HCT116 (cell line): ENCODE data around the gene IL17C. TPM values are rescaled to one million over a fixed set of nuclear protein-coding genes. Genes with fewer than 3 reads are reported as not detected.

Source experiments
- ATAC-seq: fragments of 200-7000 bp; cut with Tn5 transposase; 2 replicates; pipeline ENCODE4 v1.9.1; 2020; ENCODE audit warnings: mild to moderate bottlenecking, moderate library complexity
- BruUV-seq: library from RNA; stranded (reverse); fragments of 400-500 nt; replicated peaks from 2 replicates; lab custom pipeline; 2021; lab: Mats Ljungman, UMichigan
- CTCF ChIA-PET: fragments of 300-600 bp; sonication (Branson Sonifier 250); formaldehyde crosslinking; loops from one replicate; lab custom pipeline; 2021; ENCODE audit warnings: antibody characterized with exemption; lab: Charles Lee
- POLR2A ChIA-PET: fragments of 300-600, 350-600 bp; sonication (Branson Sonifier 250); formaldehyde crosslinking; loops from one replicate; lab custom pipeline; 2021; ENCODE audit warnings: antibody characterized with exemption; lab: Charles Lee
- RAD21 ChIA-PET, 2 experiments: fragments of 300-600 bp; sonication (Branson Sonifier 250); formaldehyde crosslinking; loops; one replicate each; lab custom pipeline; 2023; ENCODE audit warnings: low total read pairs in 2 of 2; ENCODE audit not compliant: uncharacterized antibody in 2 of 2, unreplicated experiment in 2 of 2, low non-redundant PET in 1 of 2; lab: Charles Lee
- DNase-seq: peaks from one replicate; pipeline ENCODE4 v3.0.0-alpha.2; 2010; ENCODE audit warnings: low read depth, low spot score
- H2AFZ ChIP-seq: fragments of 200-600 bp; shearing (Covaris generic), sonication (generic); 2 replicates; pipeline ENCODE4 v1.6.1; 2017; ENCODE audit warnings: low read depth, mixed run types, mixed read lengths, antibody characterized with exemption, low read length; ENCODE audit not compliant: poor library complexity, severe bottlenecking
- H3K27ac ChIP-seq: 2 replicates; pipeline ENCODE4 v1.5.1; 2012; ENCODE audit warnings: low read depth, low read length
- H3K27me3 ChIP-seq: fragments of 200-600 bp; sonication (generic); 2 replicates; pipeline ENCODE4 v1.6.1; 2016; ENCODE audit warnings: mixed run types, low read length, mixed read lengths; ENCODE audit not compliant: insufficient read depth
- H3K36me3 ChIP-seq, 2 experiments: fragments of 200-500 bp in 1 of 2; fragments of 200-600 bp in 1 of 2; sonication (Bioruptor generic) in 1 of 2; sonication (generic) in 1 of 2; 2 replicates each; pipeline versions ENCODE4 v1.5.1 to v1.6.1; 2014 to 2016; ENCODE audit warnings: low read length in 2 of 2, inconsistent platforms in 1 of 2, mixed read lengths in 1 of 2, mixed run types in 1 of 2; ENCODE audit not compliant: insufficient read depth in 2 of 2, control insufficient read depth in 1 of 2
- H3K4me1 ChIP-seq, 2 experiments: fragments of 200-600 bp in 1 of 2; sonication (generic) in 1 of 2; 2 replicates each; pipeline versions ENCODE4 v1.5.1 to v1.6.1; 2012 to 2017; ENCODE audit warnings: low read length in 2 of 2, inconsistent platforms in 1 of 2, mild to moderate bottlenecking in 1 of 2, mixed read lengths in 1 of 2, mixed run types in 1 of 2, moderate library complexity in 1 of 2; ENCODE audit not compliant: insufficient read depth in 2 of 2, control insufficient read depth in 1 of 2
- H3K4me2 ChIP-seq: fragments of 200-600 bp; sonication (generic); 2 replicates; pipeline ENCODE4 v1.6.1; 2017; ENCODE audit warnings: mixed run types, low read length, mixed read lengths
- H3K4me3 ChIP-seq, 2 experiments: fragments of 200-600 bp in 1 of 2; sonication (generic) in 1 of 2; replicated peaks in 1 of 2; 2 replicates each; pipeline ENCODE4 v1.5.1; 2011 to 2016; ENCODE audit warnings: low read length in 2 of 2, control low read depth in 1 of 2, low read depth in 1 of 2, mild to moderate bottlenecking in 1 of 2, mixed read lengths in 1 of 2, mixed run types in 1 of 2
- H3K79me2 ChIP-seq: fragments of 200-600 bp; sonication (generic); 2 replicates; pipeline ENCODE4 v1.6.1; 2017; ENCODE audit warnings: mild to moderate bottlenecking, mixed run types, low read length, moderate library complexity, mixed read lengths; ENCODE audit not compliant: insufficient read depth
- H3K9ac ChIP-seq: fragments of 200-600 bp; sonication (generic); 2 replicates; pipeline ENCODE4 v1.6.1; 2016; ENCODE audit warnings: low read length, mixed read lengths
- H3K9me2 ChIP-seq: fragments of 200-600 bp; sonication (generic), shearing (Covaris generic); 2 replicates; pipeline ENCODE4 v1.6.1; 2017; ENCODE audit warnings: mixed run types, mild to moderate bottlenecking, moderate library complexity; ENCODE audit not compliant: insufficient read depth
- H3K9me3 ChIP-seq, 2 experiments: fragments of 200-500 bp in 1 of 2; fragments of 200-600 bp in 1 of 2; sonication (Bioruptor generic) in 1 of 2; sonication (generic) in 1 of 2; 2 replicates each; pipeline ENCODE4 v1.6.1; 2014 to 2017; ENCODE audit warnings: low read length in 2 of 2, mixed read lengths in 2 of 2, inconsistent platforms in 1 of 2, low read depth in 1 of 2, mild to moderate bottlenecking in 1 of 2, mixed run types in 1 of 2, moderate library complexity in 1 of 2; ENCODE audit not compliant: control insufficient read depth in 1 of 2, insufficient read depth in 1 of 2
- H4K20me1 ChIP-seq: fragments of 200-600 bp; sonication (generic), shearing (Covaris generic); 2 replicates; pipeline ENCODE4 v1.6.1; 2017; ENCODE audit warnings: mixed run types, mild to moderate bottlenecking, moderate library complexity; ENCODE audit not compliant: insufficient read depth
- ELF1 ChIP-seq: IDR thresholded peaks from 2 replicates; pipeline ENCODE4 v1.6.1; 2012; ENCODE audit warnings: low read depth, borderline replicate concordance
- FOSL1 ChIP-seq: IDR thresholded peaks from 2 replicates; pipeline ENCODE4 v1.6.1; 2012; ENCODE audit warnings: low read depth
- JUND ChIP-seq: IDR thresholded peaks from 2 replicates; pipeline ENCODE4 v1.6.1; 2012
- POLR2A ChIP-seq: IDR thresholded peaks from 2 replicates; pipeline ENCODE4 v1.7.0; 2011; ENCODE audit warnings: borderline replicate concordance; ENCODE audit not compliant: insufficient read depth, insufficient read length; ENCODE audit errors: extremely low read depth
- POLR2AphosphoS5 ChIP-seq: IDR thresholded peaks from 2 replicates; pipeline ENCODE4 v1.6.1; 2011; ENCODE audit warnings: mild to moderate bottlenecking, low read depth, low read length, moderate library complexity
- SIN3A ChIP-seq: IDR thresholded peaks from 2 replicates; pipeline ENCODE4 v1.6.1; 2012; ENCODE audit warnings: low read depth
- SP1 ChIP-seq: IDR thresholded peaks from 2 replicates; pipeline ENCODE4 v1.6.1; 2012; ENCODE audit warnings: low read depth
- SRF ChIP-seq: IDR thresholded peaks from 2 replicates; pipeline ENCODE4 v1.6.1; 2012; ENCODE audit warnings: low read depth
- TCF7L2 ChIP-seq: IDR thresholded peaks from 2 replicates; pipeline ENCODE4 v1.7.0; 2011; ENCODE audit warnings: borderline replicate concordance, inconsistent platforms; ENCODE audit not compliant: insufficient read depth, insufficient read length; ENCODE audit errors: extremely low read depth
- ZFX ChIP-seq: fragments of 450-650 bp; IDR thresholded peaks from 2 replicates; pipeline ENCODE4 v1.6.1; 2017
- intact Hi-C: fragments of 100-400 bp; cut with micrococcal nuclease; formaldehyde crosslinking; loops from 2 replicates; pipeline ENCODE4 v1.10.0; 2022
- total RNA-seq: library from RNA; stranded (reverse); gene quantifications from one replicate; pipeline ENCODE4 v1.2.1, GENCODE V29; 2021; ENCODE audit not compliant: unreplicated experiment
- TF ChIP-seq, protein P1 (sequence below): IDR thresholded peaks from 2 replicates; pipeline ENCODE4 v1.6.1; 2012
- TF ChIP-seq, protein P2 (sequence below): IDR thresholded peaks from 2 replicates; pipeline ENCODE4 v1.6.1; 2012; ENCODE audit warnings: low read depth
- TF ChIP-seq, protein P3 (sequence below): IDR thresholded peaks from 2 replicates; pipeline ENCODE4 v1.6.1; 2012

Gene IL17C
- total RNA-seq, 1 experiment from 2014 or later: not detected

DNA sequence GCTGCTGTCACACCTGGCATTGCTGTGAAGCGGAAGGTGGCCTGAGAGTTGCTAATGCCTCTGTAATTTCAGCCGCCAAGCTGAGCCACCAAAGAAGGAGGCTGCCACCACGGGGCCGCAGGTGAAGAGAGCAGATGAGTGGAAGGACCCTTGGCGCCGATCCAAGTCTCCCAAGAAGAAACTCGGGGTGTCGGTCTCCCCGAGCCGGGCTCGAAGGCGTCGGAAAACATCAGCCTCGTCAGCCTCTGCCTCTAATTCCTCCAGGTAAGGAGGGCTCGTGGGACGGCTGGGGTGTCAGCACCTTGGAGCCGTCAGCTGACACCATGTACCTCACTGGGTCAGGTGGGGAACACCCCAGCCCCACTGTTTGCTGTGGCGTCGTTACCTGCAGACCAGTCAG is 16.2 kb upstream of the IL17C start:
- RAD21 ChIA-PET: no interaction called here
- POLR2A ChIA-PET: no interaction called here

DNA sequence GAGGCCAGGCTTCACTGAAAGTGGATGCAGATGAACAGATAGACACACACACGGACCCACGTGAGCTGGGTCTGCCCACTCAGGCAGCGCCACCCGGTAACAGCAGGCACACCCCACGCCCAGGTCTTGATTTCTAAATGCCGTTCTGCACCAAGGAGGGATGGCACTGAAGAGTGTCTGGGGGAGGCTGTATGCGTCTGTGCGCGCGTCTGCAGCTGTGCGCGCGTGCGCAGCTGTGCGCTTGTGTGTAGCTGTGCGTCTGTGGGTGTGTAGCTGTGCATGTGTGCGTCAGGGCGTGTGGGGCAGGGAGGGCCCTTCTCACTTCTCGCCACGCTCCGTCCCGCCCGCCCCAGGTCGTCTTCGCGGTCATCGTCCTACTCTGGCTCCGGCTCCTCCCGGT is 15.5 kb upstream of the IL17C start:
- Histone ChIP-seq H3K27me3 (no peaks in the 10 kb centered on the region), H3K9me2 (no peaks in the 10 kb centered on the region), H2AFZ (no peak overlapping the region), H3K79me2 (peaks cover 34% of the 10 kb centered on the region), H3K9ac (no peak overlapping the region), H4K20me1 (no peaks in the 10 kb centered on the region), H3K4me3 (no peak overlapping the region), H3K27ac (no peak overlapping the region), H3K4me1 (no peaks in the 10 kb centered on the region), H3K36me3 (peaks cover 46 to 57% of the 10 kb centered on the region in 2 experiments; a peak in 3 of 4 replicates), H3K4me2 (no peak overlapping the region), H3K9me3 (no peaks in the 10 kb centered on the region)
- ATAC-seq: no peak
- POLR2A ChIA-PET: no interaction called here
- intact Hi-C loops: no loop called here
- no TSS peak for BruUV-seq
- no peak for DNase-seq
- RAD21 ChIA-PET: no interaction called here
- CTCF ChIA-PET: no interaction called here
- TF ChIP-seq SIN3A (no peak), FOSL1 (no peak), ELF1 (no peak), SP1 (no peak), SRF (no peak), POLR2AphosphoS5 (no peak), POLR2A (no peak)
- TF ChIP-seq, protein P1, sequence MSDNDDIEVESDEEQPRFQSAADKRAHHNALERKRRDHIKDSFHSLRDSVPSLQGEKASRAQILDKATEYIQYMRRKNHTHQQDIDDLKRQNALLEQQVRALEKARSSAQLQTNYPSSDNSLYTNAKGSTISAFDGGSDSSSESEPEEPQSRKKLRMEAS: no peak
- TF ChIP-seq, protein P2, sequence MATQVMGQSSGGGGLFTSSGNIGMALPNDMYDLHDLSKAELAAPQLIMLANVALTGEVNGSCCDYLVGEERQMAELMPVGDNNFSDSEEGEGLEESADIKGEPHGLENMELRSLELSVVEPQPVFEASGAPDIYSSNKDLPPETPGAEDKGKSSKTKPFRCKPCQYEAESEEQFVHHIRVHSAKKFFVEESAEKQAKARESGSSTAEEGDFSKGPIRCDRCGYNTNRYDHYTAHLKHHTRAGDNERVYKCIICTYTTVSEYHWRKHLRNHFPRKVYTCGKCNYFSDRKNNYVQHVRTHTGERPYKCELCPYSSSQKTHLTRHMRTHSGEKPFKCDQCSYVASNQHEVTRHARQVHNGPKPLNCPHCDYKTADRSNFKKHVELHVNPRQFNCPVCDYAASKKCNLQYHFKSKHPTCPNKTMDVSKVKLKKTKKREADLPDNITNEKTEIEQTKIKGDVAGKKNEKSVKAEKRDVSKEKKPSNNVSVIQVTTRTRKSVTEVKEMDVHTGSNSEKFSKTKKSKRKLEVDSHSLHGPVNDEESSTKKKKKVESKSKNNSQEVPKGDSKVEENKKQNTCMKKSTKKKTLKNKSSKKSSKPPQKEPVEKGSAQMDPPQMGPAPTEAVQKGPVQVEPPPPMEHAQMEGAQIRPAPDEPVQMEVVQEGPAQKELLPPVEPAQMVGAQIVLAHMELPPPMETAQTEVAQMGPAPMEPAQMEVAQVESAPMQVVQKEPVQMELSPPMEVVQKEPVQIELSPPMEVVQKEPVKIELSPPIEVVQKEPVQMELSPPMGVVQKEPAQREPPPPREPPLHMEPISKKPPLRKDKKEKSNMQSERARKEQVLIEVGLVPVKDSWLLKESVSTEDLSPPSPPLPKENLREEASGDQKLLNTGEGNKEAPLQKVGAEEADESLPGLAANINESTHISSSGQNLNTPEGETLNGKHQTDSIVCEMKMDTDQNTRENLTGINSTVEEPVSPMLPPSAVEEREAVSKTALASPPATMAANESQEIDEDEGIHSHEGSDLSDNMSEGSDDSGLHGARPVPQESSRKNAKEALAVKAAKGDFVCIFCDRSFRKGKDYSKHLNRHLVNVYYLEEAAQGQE: no peak
- TF ChIP-seq, protein P3, sequence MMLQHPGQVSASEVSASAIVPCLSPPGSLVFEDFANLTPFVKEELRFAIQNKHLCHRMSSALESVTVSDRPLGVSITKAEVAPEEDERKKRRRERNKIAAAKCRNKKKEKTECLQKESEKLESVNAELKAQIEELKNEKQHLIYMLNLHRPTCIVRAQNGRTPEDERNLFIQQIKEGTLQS: no peak
- TF ChIP-seq, all 23 proteins: peak for 0

More for the DNA sequence above, 16.2 kb upstream of the IL17C start:
- H3K27ac ChIP-seq: no peak overlapping the region
- no peaks in the 10 kb centered on the region for H3K4me1 ChIP-seq
- H3K4me3 ChIP-seq: no peak overlapping the region
- no TSS peak for BruUV-seq
- TF ChIP-seq TCF7L2 (no peak), POLR2AphosphoS5 (no peak), ZFX (no peak), SIN3A (no peak), SRF (no peak), JUND (no peak), FOSL1 (no peak)
- TF ChIP-seq, protein P1: no peak
- TF ChIP-seq, protein P3: no peak
- CTCF ChIA-PET: no interaction called here
- peaks cover 42% of the 10 kb centered on the region for H3K79me2 ChIP-seq
- no peak overlapping the region for H3K4me2 ChIP-seq
- H3K9me3 ChIP-seq: no peaks in the 10 kb centered on the region
- no peaks in the 10 kb centered on the region for H3K9me2 ChIP-seq
- H3K36me3 ChIP-seq: peaks cover 42 to 51% of the 10 kb centered on the region in 2 experiments; a peak in 3 of 4 replicates
- H3K27me3 ChIP-seq: no peaks in the 10 kb centered on the region
- no peak overlapping the region for H3K9ac ChIP-seq
- no peak for ATAC-seq
- no peaks in the 10 kb centered on the region for H4K20me1 ChIP-seq
- intact Hi-C loops: no loop called here
- no peak for DNase-seq
- H2AFZ ChIP-seq: no peak overlapping the region
